Measurements from ENCODE around the gene SH3BP2.

Gene SH3BP2

GRCh38 chr4:2871911-2872310 is 79.0 kb downstream of the SH3BP2 start:
- no peak overlapping the region for H2AK5ac ChIP-seq (ENCODE audit: low read length)
- no peak overlapping the region for H3K18ac ChIP-seq (ENCODE audit: low read length)
- H3K14ac ChIP-seq (ENCODE audit: low read length): no peak overlapping the region
- H3K36me3 ChIP-seq (ENCODE audit: control insufficient read depth in 1 of 2, insufficient read depth in 2 of 2, low read length in 2 of 2): peaks cover 3 to 4% of the 10 kb centered on the region in 2 experiments
- H4K8ac ChIP-seq (ENCODE audit: low read depth, low read length): no peak overlapping the region
- no peaks in the 10 kb centered on the region for H3K27me3 ChIP-seq (ENCODE audit: insufficient read depth, low read length)
- H2BK5ac ChIP-seq (ENCODE audit: low read depth, low read length, poor library complexity): no peak overlapping the region
- H4K12ac ChIP-seq (ENCODE audit: low read depth, low read length): no peak overlapping the region
- no peak overlapping the region for H4K91ac ChIP-seq (ENCODE audit: low read depth, low read length)
- no peak overlapping the region for H3K9ac ChIP-seq (ENCODE audit: low read length)
- no peak overlapping the region for H3K23ac ChIP-seq (ENCODE audit: low read length)
- H3K4me3 ChIP-seq (ENCODE audit: low read depth, low read length): no peak overlapping the region
- H3K79me1 ChIP-seq (ENCODE audit: low read length): no peaks in the 10 kb centered on the region
- H3K4me2 ChIP-seq (ENCODE audit: low read length): no peak overlapping the region
- no peak overlapping the region for H2BK12ac ChIP-seq (ENCODE audit: low read length)
- H2AFZ ChIP-seq (ENCODE audit: insufficient read depth, low read length, poor library complexity): no peak overlapping the region
- H3K79me2 ChIP-seq (ENCODE audit: control insufficient read depth, insufficient read depth, low read length, poor library complexity): peaks cover under 1% of the 10 kb centered on the region
- H3K9me3 ChIP-seq (ENCODE audit: insufficient read depth, low read depth, low read length): no peaks in the 10 kb centered on the region
- no peak overlapping the region for H2BK120ac ChIP-seq (ENCODE audit: insufficient read depth, low read length, poor library complexity)
- DNase-seq: no peak
- no peak overlapping the region for H3K27ac ChIP-seq (ENCODE audit: low read depth, low read length)
- no CpG with 5 or more reads among the region's 2 CpGs for WGBS (ENCODE audit: extremely low coverage, insufficient coverage, insufficient read length)
- H3K4me1 ChIP-seq (ENCODE audit: control insufficient read depth in 1 of 2, insufficient read depth in 2 of 2, low read length in 2 of 2): peaks cover under 1 to 6% of the 10 kb centered on the region in 2 experiments
- H3K4ac ChIP-seq (ENCODE audit: low read depth, low read length): peak overlapping the region; percentile 92

DNA sequence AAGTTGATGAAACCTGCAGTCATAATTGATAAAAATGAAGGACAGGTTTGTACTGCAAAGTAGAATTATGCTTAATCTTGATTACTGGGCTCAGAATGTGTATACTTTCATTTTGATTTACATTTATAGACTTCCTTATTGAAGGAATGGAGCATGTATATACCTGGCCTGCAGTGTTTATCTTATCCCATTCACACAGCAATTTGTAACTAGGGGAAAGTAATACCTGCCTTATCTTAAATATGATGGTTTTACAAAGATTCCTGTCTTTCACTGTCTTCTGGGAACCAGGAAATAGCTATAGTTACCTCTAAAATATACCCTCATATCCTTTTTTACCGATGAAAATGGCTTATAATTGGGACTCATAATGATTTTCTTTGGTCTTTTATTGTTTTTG is 80.4 kb downstream of the SH3BP2 start:
- H4K12ac ChIP-seq (ENCODE audit: low read depth, low read length): no peak overlapping the region
- no peaks in the 10 kb centered on the region for H3K9me3 ChIP-seq (ENCODE audit: insufficient read depth, low read depth, low read length)
- no peak overlapping the region for H3K4ac ChIP-seq (ENCODE audit: low read depth, low read length)
- H2BK12ac ChIP-seq (ENCODE audit: low read length): no peak overlapping the region
- H3K14ac ChIP-seq (ENCODE audit: low read length): no peak overlapping the region
- no peak overlapping the region for H3K27ac ChIP-seq (ENCODE audit: low read depth, low read length)
- H3K36me3 ChIP-seq (ENCODE audit: control insufficient read depth in 1 of 2, insufficient read depth in 2 of 2, low read length in 2 of 2): peaks cover 4 to 8% of the 10 kb centered on the region in 2 experiments
- no peak overlapping the region for H3K23ac ChIP-seq (ENCODE audit: low read length)
- no peaks in the 10 kb centered on the region for H3K4me1 ChIP-seq (ENCODE audit: control insufficient read depth in 1 of 2, insufficient read depth in 2 of 2, low read length in 2 of 2)
- WGBS (ENCODE audit: extremely low coverage, insufficient coverage, insufficient read length): no CpG with 5 or more reads among the region's 1 CpG
- no peak overlapping the region for H3K9ac ChIP-seq (ENCODE audit: low read length)
- no peaks in the 10 kb centered on the region for H3K79me1 ChIP-seq (ENCODE audit: low read length)
- H3K18ac ChIP-seq (ENCODE audit: low read length): no peak overlapping the region
- H3K27me3 ChIP-seq (ENCODE audit: insufficient read depth, low read length): no peaks in the 10 kb centered on the region
- H2BK120ac ChIP-seq (ENCODE audit: insufficient read depth, low read length, poor library complexity): no peak overlapping the region
- H3K79me2 ChIP-seq (ENCODE audit: control insufficient read depth, insufficient read depth, low read length, poor library complexity): no peaks in the 10 kb centered on the region
- peak in 1 of 2 donors; percentile 59 for DNase-seq
- no peak overlapping the region for H4K8ac ChIP-seq (ENCODE audit: low read depth, low read length)
- H3K4me2 ChIP-seq (ENCODE audit: low read length): no peak overlapping the region
- H2AK5ac ChIP-seq (ENCODE audit: low read length): no peak overlapping the region
- H2AFZ ChIP-seq (ENCODE audit: insufficient read depth, low read length, poor library complexity): no peak overlapping the region
- no peak overlapping the region for H3K4me3 ChIP-seq (ENCODE audit: low read depth, low read length)
- no peak overlapping the region for H2BK5ac ChIP-seq (ENCODE audit: low read depth, low read length, poor library complexity)
- no peak overlapping the region for H4K91ac ChIP-seq (ENCODE audit: low read depth, low read length)

DNA sequence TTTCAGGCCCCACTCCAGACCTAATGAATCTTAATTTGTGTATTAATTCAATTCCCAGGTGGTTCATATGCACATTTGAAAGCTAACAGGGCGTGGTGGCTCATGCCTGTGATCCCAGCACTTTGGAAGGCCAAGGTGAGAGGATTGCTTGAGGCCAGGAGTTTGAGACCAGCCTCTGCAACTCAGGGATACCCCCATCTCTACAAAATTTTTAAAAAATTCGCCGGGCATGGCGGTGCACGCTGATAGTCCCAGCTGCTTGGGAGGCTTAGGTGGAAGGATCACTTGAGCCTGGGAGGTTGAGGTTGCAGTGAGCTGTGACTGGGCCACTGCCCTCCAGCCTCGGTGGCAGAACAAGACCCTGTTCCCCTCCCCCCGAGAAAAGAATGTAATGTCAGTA is 82.0 kb downstream of the SH3BP2 start:
- WGBS (ENCODE audit: extremely low coverage, insufficient coverage, insufficient read length): no CpG with 5 or more reads among the region's 7 CpGs
- Histone ChIP-seq H3K4me3 (ENCODE audit: low read depth, low read length) (no peak overlapping the region), H3K36me3 (ENCODE audit: control insufficient read depth in 1 of 2, insufficient read depth in 2 of 2, low read length in 2 of 2) (peaks cover 4 to 19% of the 10 kb centered on the region in 2 experiments)

GRCh38 chr4:2875556-2875955 is 82.7 kb downstream of the SH3BP2 start:
- Histone ChIP-seq H3K4me1 (ENCODE audit: control insufficient read depth in 1 of 2, insufficient read depth in 2 of 2, low read length in 2 of 2) (no peaks in the 10 kb centered on the region), H3K79me1 (ENCODE audit: low read length) (no peaks in the 10 kb centered on the region), H2BK120ac (ENCODE audit: insufficient read depth, low read length, poor library complexity) (no peak overlapping the region), H3K14ac (ENCODE audit: low read length) (no peak overlapping the region), H3K27ac (ENCODE audit: low read depth, low read length) (no peak overlapping the region), H3K9ac (ENCODE audit: low read length) (no peak overlapping the region), H3K79me2 (ENCODE audit: control insufficient read depth, insufficient read depth, low read length, poor library complexity) (no peaks in the 10 kb centered on the region), H2AK5ac (ENCODE audit: low read length) (no peak overlapping the region), H3K4ac (ENCODE audit: low read depth, low read length) (peak overlapping the region; percentile 12), H3K23ac (ENCODE audit: low read length) (no peak overlapping the region), H3K36me3 (ENCODE audit: control insufficient read depth in 1 of 2, insufficient read depth in 2 of 2, low read length in 2 of 2) (peaks cover 4 to 19% of the 10 kb centered on the region in 2 experiments), H3K27me3 (ENCODE audit: insufficient read depth, low read length) (no peaks in the 10 kb centered on the region), H4K8ac (ENCODE audit: low read depth, low read length) (no peak overlapping the region), H3K18ac (ENCODE audit: low read length) (no peak overlapping the region), H3K4me3 (ENCODE audit: low read depth, low read length) (no peak overlapping the region), H2AFZ (ENCODE audit: insufficient read depth, low read length, poor library complexity) (no peak overlapping the region), H4K91ac (ENCODE audit: low read depth, low read length) (no peak overlapping the region), H2BK12ac (ENCODE audit: low read length) (no peak overlapping the region), H3K9me3 (ENCODE audit: insufficient read depth, low read depth, low read length) (no peaks in the 10 kb centered on the region), H4K12ac (ENCODE audit: low read depth, low read length) (no peak overlapping the region), H3K4me2 (ENCODE audit: low read length) (no peak overlapping the region), H2BK5ac (ENCODE audit: low read depth, low read length, poor library complexity) (no peak overlapping the region)
- DNase-seq: no peak
- no CpG with 5 or more reads among the region's 3 CpGs for WGBS (ENCODE audit: extremely low coverage, insufficient coverage, insufficient read length)

More for the DNA sequence above, 82.0 kb downstream of the SH3BP2 start:
- Histone ChIP-seq H3K18ac (ENCODE audit: low read length) (no peak overlapping the region), H3K79me2 (ENCODE audit: control insufficient read depth, insufficient read depth, low read length, poor library complexity) (no peaks in the 10 kb centered on the region), H3K9me3 (ENCODE audit: insufficient read depth, low read depth, low read length) (no peaks in the 10 kb centered on the region), H3K79me1 (ENCODE audit: low read length) (no peaks in the 10 kb centered on the region), H3K9ac (ENCODE audit: low read length) (no peak overlapping the region), H2AFZ (ENCODE audit: insufficient read depth, low read length, poor library complexity) (no peak overlapping the region), H4K91ac (ENCODE audit: low read depth, low read length) (no peak overlapping the region), H2BK5ac (ENCODE audit: low read depth, low read length, poor library complexity) (no peak overlapping the region), H4K12ac (ENCODE audit: low read depth, low read length) (no peak overlapping the region), H3K14ac (ENCODE audit: low read length) (no peak overlapping the region), H3K4me1 (ENCODE audit: control insufficient read depth in 1 of 2, insufficient read depth in 2 of 2, low read length in 2 of 2) (no peaks in the 10 kb centered on the region), H3K4ac (ENCODE audit: low read depth, low read length) (peak overlapping the region; percentile 81), H2BK12ac (ENCODE audit: low read length) (no peak overlapping the region), H4K8ac (ENCODE audit: low read depth, low read length) (no peak overlapping the region), H2BK120ac (ENCODE audit: insufficient read depth, low read length, poor library complexity) (no peak overlapping the region), H3K27ac (ENCODE audit: low read depth, low read length) (no peak overlapping the region), H3K23ac (ENCODE audit: low read length) (no peak overlapping the region), H3K27me3 (ENCODE audit: insufficient read depth, low read length) (no peaks in the 10 kb centered on the region), H2AK5ac (ENCODE audit: low read length) (no peak overlapping the region), H3K4me2 (ENCODE audit: low read length) (no peak overlapping the region)
- peak; percentile 55 to 80 for DNase-seq
